Midbrain (tissue), 1 donor: Measurements from ENCODE around the gene COPB1.

Source experiments
- DNase-seq: peaks from one replicate; lab custom pipeline; 2025; lab: John Stamatoyannopoulos, UW

The COPB1 gene

GRCh38 chr11:14503023-14503422 lies 3.4 kb upstream of the COPB1 start:
- no peak for DNase-seq

DNA sequence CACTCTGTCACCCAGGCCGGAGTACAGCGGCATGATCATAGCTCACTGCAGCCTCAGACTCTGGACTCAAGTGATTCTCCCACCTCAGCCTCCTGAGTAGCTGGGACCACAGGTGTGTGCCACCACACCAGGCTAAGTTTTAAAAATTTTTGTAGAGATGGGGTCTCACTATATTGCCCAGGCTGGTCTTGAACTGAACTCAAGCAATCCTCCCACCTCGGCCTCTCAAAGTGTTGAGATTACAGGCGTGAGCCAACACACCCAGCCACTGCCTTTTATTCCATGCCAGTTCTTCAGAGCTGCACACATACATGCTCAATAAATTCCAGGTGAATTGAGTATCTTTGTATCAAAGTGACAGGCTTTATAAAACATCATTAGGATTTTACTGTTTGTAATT lies 2.4 kb upstream of the COPB1 start:
- no peak for DNase-seq

DNA sequence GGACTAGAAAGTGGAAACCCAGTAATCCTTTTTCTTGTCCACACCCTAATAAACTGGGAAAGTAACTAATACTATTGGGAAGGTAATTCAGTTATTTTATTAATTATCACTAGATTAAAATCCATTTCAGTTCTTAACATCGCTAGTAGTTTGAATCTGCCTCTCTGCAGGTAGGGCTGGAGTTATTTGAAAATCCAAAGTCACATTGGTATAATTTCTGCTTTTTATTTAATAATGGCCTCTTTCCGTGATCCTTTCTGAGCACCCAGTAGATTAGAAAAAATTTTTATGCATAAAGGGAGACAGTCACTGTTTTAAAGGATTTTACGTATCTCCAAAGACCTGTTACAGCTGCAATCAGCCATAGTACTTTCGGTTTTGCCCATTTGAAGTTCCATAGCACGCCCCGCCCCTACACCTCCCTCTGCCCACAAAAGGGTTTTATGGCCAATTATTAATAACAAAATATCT lies 605 bp upstream of the COPB1 start:
- peak; percentile 56 for DNase-seq

DNA sequence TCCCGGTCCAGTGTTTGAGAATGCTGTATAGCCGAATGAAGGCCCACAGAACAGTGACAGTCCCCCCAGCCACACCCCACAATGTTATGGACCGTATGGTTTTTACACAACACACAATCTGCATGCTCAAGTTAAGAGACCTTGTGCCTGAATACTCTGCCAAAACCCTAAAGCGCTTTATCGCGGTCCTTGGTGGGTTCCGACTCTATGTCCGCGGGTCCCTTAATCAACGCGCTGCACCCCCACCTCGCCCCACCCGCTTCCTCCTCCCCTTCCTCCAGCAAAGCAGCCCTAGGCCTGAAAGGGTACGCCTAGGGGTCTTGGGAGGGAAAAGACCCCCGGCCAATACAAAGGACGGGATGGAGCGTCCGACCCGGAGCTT lies 442 bp downstream of the COPB1 start:
- peak; percentile 21 for DNase-seq

DNA sequence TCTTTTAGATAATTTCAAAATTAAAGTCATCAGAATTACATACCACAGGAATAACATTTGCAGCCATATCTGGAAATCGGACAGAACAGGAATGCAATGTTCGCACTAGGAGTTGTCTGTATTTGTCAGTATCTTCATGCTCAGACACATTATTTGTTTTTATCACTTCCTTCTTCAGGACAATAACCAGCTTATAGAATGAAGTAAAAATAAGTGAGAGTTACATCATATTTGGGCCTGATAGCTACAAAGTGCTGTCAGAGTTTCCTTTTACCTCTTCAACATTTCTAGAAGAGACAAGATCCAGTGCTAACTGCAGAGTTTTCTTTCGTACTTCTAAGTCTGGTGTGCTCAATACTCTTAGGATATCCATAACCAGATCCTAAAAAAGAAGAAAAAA lies 18.9 kb downstream of the COPB1 start:
- DNase-seq, result no peak

- DNase-seq, result no peak
Observed at GRCh38 chr11:14471127-14471526, 28.5 kb downstream of the COPB1 start.

DNA sequence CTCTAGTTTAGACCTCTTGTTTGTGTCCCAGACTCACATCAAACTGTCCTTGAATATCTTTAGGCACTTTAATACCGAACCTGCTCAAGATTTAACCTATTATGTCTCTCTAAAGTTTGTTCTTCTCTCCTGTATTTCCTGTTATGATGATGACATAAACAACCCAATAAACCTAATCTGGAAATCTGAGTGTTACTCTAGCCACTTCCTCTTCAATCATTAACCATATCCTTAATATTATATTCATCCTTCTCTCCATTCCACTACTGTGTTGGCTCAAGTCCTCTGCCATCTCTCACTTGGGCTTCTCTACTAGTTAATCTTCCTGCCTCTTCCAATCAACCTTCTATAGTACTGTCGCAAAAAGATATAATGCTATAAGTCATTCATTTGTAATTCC lies 36.0 kb downstream of the COPB1 start:
- DNase-seq, result no peak

DNA sequence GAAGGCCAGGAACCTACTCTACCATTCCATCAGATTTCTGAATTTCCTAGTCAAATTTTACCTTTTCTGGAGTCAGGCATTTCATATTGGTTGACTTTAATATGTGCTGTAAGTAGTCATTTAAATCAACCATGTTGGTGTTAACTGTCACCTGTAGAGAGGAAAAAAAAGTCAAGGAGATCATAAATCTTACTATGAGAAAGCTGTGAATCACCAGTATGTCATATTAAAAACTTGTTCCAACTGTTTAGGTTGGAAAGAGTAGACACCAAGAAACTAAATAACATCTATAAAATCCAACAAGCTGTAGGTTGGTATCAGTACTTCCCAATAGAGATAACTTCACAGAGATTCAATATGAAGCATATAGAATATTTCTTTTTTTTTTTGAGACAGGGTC lies 39.5 kb downstream of the COPB1 start:
- DNase-seq, result no peak

DNA sequence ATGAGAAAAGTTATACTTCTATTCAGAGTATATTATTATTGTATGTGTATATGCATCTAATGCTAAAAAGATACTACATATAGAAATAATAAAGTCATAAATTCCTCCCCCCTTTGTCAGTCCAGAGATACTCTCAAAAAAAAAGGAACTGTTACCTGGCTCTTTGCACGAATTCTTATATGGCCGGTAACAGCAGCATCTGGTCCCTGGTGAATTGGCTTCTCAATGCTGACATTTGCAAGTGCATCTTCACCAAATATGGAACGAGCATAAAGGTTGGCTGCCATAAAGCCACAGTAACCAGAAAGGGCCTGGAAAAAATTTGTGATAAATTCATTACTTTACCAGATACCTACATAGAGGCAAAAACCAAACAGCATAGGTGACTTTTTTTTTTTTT lies 41.2 kb downstream of the COPB1 start:
- DNase-seq, result no peak

DNA sequence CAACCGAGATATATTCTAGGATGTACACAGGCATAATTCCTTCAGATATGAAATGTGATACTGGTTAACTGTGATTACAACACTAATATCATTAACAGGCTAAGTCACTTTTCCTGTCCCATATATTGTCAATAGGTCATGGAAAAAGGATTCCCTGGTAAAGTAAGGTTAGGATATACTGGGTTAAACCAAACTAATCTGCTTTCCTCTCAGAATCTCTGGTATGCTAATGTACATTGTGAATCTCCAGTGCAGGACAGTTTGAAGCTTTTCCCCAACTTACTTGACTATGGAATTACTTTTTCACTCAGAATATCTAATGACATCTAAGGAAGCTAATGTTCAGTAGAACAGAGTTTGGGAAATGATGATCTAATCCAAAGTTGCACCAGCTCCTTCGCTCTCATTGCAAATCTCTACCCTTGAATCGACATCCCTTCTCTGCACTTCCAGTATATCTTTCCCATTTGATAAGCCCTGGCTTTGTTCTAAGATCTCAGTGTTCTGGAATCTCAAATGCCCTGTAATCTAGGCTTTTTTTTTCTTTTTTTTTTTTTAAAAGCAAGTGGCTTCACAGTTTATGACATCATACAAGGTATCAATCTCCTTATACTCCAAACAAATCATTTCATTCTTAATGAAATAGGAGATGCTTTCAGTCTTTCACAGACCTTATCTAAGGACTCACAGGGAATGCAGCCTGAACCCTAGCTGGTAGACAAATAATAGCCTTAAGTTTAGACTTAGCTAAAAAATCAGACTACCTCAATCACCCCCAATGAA lies 43.8 kb downstream of the COPB1 start:
- DNase-seq, result no peak

DNA sequence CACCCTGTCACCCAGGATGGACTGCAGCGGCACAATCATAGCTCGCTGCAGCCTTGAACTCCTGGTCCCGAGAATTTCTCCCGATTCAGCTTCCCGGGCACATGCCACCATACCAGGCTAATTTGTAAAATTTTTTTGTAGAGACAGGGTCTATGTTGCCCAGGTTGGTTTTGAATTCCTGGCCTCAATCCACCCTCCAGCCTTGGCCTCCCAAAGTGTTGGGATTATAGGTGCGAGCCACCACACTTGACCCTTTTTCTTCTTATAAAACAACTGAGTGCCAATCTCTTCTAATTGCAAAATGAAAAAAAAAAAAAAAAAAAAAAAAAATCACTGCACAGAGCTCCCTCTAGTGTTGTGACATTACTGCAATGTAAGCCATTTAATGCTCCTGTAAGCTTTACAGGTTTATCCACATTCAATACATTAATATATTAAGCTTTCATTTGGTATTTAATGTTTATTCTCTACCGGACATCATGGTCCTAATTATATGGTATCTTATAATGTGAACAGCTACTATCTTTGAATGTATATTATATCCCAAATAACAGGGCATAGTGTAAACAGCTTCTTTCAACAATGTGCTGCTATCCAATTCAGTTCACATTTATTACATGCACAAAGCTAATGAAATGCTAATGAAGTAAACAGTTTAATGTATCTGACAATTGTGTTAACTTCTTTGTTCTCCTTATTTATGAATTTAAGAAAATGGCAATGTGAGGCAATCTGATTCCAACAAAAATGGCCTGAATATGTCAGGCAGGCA lies 44.6 kb downstream of the COPB1 start:
- no peak for DNase-seq

DNA sequence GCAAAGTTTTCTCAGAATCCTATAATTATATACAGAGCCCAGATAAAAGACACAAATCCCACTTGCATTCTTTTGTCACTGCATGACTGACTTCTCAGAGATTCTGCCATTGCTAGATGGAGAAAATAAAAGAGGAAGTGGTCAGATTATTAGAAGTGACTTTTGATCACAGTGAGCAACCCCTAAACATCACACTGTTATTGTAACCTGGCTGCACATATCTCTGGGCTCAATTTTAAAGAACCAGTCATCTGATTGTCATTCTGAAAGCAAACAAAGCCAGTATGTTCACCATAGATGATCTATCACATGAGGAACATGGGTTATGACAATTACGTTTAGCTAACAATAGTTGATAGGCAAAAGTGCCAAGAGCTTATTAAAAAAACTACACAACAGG lies 47.8 kb downstream of the COPB1 start:
- no peak for DNase-seq

- no peak for DNase-seq
Observed at GRCh38 chr11:14449302-14449714, 50.3 kb downstream of the COPB1 start.

DNA sequence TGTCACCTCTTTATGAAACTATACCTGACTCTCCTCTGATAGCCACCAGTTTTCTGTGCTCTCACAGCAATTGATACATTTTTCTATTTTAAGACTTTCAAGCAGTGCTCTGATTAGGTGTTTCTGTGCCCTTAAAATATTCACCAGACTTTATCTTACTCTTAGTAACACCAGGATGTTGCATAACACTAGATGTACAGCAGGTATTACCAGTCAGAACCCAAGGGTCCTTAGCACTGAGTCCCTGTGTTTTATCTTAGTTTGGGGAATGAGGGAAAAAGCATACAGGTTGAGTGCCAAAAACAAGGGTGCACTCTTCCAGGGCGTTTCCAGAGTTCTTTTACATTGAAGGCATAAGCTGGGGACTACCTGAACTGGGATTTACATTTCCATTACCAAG lies 51.4 kb downstream of the COPB1 start:
- DNase-seq, result no peak

DNA sequence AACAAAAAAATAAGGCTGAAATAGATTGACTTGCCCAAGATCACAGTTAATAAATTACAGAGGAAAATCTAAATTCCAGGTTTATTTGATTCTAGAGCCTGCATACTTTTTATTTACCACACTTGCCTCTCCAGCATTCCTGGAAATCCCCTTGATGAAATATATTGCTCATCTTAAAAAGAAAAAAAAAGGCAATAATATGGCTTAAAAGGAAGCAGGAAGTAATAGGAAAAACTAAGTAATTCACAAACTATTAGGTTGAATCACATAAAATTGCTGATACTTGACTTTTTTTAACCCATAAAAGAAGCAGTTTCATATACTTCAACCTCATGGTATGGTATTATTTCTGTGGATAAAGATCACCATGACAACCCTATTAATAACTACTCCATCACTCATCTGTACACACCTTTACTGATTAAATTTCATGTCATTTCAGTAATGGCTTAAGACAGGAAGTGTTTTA lies 52.9 kb downstream of the COPB1 start:
- no peak for DNase-seq

- DNase-seq, result no peak
Observed at GRCh38 chr11:14445542-14446530, 53.8 kb downstream of the COPB1 start.

DNA sequence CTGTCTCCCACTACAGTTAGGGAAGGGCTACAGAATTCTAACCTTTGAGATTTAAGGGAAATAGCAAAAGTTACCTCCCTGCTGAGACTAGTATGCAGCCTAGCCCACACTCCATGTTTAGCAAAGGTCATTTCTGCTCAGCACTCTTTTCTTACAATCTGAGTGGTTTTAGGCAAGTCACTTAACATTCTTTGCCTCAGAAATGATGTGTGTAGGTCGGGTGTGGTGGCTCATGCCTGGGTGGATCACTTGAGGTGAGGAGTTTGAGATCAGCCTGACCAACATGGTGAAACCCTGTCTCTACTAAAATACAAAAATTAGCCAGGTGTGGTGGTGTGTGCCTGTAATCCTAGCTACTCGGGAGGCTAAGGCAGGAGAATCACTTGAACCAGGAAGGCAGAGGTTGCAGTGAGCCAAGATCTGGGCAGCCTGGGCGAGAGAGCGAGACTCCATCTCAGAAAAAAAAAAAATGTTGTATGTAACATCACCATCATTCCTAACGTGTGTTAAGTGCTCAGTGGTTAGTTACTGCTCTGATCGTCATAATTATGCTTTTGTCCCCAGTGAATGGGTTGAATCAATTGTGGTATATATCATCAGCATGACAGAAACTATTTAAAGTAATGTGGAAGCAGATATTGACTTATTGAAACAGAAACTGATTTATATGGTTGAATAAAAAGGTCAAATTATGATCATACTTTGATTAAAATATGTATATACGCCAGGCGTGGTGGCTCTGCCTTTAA lies 55.0 kb downstream of the COPB1 start:
- DNase-seq, result no peak

GRCh38 chr11:14443638-14444037 lies 56.0 kb downstream of the COPB1 start:
- DNase-seq, result no peak

DNA sequence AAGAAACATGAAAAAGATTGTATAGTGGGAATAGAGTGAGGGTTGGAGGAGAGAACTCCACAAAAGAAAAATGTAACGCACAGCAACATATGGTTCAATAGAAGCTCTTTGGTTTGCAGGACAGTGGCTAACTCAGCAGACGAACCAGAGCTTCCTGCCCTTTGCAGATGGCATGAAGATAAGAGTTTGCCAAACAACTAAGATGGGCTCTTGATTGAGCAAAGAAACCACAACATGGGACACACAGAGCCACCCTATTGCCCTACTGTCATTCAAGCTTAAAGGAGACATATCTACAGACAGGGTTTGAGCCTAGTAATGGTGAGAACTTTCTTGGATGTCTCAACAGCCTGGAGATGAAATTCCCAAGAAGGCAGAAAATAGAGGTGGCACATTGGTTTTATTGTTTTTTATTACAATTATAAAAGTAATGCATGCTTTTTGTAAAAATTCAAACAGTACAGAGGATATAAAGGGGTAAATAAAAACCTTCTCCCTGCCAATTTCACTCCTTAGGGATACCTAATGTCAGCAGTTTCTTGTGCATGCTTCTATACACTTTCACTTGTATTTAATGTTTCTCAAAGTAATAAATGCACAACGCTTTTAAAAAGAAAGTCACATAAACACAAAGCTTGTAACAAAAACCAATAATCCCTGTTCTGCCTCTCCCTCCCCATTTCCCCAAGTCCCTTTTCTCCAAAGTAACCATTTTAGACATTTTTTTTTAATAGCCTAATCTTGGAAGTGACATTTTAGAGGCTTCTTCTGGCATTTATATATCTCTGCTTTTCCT lies 63.7 kb downstream of the COPB1 start:
- no peak for DNase-seq

GRCh38 chr11:14425621-14426020 lies 74.0 kb downstream of the COPB1 start:
- DNase-seq, result no peak

DNA sequence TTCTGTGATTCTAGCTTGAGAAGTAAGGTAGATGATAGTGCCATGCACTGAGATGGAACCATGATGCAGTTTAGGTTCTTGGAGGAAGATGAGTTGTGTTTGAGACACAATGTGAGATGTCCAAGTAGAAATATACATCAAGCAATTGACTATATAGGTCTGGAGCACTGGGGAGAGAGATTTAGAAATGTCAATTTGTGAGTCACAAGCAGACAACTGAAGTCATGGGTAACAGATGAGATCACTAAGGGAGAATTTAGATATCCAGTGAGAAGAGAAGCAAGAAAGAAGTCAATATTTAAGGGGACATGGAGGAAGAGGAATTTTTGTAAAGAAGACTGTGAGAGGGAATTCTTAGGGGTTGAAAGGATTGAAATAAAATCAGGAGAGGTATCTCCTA lies 75.5 kb downstream of the COPB1 start:
- no peak for DNase-seq
